Pons (tissue), 1 donor: Measurements from ENCODE around the gene DPP6.

Experiments
- DNase-seq: peaks from one replicate; pipeline ENCODE4 v3.0.0-alpha.2; 2016; ENCODE audit warnings: low spot score

The DPP6 gene

DNA sequence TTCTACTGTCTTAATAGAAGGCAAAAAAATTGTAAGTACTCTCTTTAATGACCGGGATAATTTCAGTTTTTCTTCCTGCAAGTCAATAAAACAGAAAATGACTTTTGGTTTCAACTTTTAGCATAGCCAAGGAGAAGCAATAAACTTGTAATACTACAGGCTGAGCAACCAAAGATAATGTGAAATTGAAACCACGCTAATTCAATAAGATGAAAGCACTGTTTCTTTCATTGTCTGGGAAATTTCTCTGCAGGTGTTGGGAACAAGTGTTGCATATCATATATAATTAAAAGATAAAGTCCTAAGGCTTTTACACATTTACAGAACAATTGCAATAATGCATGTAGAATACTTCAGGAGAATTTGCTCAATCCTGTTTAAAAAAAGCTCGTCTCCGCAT is 488.4 kb downstream of the DPP6 start:
- DNase-seq: no peak

DNA sequence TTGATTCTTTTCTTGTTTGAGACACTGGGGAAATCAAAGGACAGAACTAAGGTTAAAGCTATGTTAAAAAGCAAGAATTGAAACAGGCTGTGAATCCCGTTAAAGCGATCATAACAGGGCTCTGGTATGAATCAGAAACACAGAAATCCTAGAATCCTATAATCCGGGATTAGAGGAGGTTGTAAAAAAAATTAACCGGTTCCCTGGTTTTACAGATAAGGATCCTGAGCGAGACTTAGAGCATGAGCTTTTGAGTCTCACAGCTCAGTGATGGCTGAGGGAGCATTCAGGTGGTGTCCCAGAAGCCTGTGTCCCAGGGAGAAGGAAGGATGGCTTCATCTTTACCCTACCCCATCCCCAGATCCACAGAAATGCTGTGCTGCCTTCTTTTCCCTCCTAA is 489.4 kb downstream of the DPP6 start:
- no peak for DNase-seq

- peak; percentile 38 for DNase-seq
Observed at GRCh38 chr7:154546946-154547587, 494.9 kb downstream of the DPP6 start.

- no peak for DNase-seq
Observed at GRCh38 chr7:154553711-154554265, 501.6 kb downstream of the DPP6 start.

GRCh38 chr7:154559454-154559853 is 507.3 kb downstream of the DPP6 start:
- no peak for DNase-seq

DNA sequence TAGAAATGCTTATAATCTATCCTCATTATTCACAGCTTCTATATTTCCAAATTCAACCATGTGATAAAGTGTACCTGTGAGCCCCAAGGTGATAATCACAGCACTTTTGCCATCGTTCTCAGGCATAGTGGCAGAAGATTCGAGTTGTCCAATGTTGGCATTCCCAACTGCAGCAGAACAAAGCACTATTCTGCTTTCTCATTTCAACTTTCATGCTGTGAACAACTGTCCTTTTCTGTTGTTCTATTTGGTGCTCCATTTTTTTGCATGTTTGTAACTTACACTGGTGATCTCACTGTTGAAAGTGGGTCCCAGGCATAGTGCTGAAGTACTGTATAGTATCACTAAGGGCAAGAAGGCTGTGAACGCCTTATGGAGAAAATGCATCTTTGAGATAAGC is 512.5 kb downstream of the DPP6 start:
- peak; percentile 70 for DNase-seq

DNA sequence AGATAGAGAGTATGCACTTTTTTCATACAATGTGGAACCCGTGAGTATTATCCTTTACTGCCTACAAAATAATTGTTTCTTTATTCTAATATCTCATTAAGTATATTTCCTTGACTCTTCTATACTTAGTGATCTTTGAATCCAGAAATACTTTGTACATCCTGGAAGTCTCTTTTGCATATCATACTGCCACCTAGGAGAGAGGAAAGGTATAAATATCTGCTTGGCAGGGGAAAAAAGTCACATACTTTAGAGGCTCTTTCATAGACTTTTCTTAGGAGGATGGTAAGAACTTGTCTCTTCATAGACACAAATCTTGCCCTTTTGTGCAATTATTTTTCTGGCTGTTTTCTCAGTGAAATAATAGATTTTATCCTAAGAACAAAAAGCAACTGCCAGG is 514.7 kb downstream of the DPP6 start:
- no peak for DNase-seq

DNA sequence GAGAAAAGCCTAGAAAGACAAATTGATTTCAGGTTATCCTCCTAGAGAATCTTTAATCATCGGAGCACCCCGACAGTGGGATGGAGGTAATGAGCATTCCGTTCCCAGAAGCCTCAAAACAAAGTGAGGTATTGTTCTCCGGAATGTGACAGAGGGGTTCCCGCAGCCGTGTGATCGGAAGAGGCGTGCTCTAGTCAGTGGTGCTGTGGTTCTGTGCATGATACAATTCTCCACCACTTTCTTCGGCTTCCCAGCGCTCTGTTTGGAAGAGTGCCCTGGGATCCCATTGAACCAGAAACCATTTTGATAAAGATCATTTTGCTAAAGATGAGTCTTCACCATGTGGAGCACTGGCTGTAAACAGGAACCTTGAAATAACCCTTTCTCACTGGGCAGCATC is 516.1 kb downstream of the DPP6 start:
- DNase-seq: peak; percentile 65

- DNase-seq: no peak
Observed at GRCh38 chr7:154569916-154570315, 517.7 kb downstream of the DPP6 start.

DNA sequence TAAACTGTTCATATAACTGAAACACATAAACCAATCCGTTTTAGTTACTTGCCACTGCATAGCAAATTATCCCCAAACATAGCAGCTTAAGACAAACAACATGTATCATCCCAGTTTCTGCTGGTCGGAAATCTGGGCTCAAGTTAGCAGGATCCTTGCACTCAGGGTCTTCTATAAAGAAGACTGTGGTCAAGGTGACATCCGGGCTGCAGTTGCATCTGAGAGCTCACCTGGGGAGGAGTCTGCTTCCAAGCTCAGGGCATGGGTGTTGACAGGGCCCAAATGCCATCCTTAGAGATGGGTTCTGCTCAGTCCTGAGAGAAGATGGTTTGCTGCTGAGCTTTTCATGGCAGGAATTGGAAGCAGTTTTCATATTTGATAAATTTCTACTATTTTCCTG is 519.6 kb downstream of the DPP6 start:
- no peak for DNase-seq

DNA sequence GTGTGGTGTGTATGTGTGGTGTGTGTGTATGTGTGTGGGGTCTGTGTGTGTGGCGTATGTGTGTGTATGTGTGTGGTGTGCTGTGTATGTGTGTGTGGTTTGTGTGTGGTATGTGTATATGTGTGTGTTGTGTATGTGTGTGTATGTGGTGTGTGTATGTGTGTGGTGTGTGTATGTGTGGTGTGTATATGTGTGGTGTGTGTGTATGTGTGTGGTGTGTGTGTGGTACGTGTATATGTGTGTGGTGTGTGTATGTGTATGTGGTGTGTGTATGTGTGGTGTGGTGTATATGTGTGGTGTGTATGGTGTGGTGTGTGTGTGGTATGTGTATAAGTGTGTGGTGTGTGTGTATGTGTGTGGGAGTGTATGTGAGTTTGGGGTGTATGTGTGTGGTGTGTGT is 522.0 kb downstream of the DPP6 start:
- no peak for DNase-seq

GRCh38 chr7:154575497-154575896 is 523.3 kb downstream of the DPP6 start:
- DNase-seq: no peak

GRCh38 chr7:154576604-154577003 is 524.4 kb downstream of the DPP6 start:
- DNase-seq: no peak

- DNase-seq: no peak
Observed at GRCh38 chr7:154577141-154577873, 525.1 kb downstream of the DPP6 start.

GRCh38 chr7:154578336-154578735 is 526.1 kb downstream of the DPP6 start:
- no peak for DNase-seq

GRCh38 chr7:154579711-154580110 is 527.5 kb downstream of the DPP6 start:
- no peak for DNase-seq

- DNase-seq: peak; percentile 7
Observed at GRCh38 chr7:154581251-154581890, 529.2 kb downstream of the DPP6 start.

DNA sequence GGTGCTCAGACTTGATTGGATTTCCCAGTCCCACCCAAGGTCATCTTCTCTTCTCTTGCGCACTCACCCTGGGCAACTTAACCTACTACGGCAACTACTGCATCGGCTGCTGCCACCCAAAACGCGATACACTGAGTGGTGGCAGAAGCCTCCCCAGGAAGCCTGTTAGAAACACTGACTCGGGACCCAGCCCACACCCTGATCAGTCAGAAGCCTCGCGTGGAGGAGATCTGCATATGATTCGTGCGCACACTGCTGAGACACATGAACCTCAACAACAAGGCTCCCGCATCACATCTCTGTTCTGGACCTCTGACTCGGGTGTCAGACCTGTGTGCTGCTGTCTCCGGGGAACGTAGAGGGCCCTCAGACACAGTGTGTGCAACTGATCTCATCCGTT is 531.3 kb downstream of the DPP6 start:
- no peak for DNase-seq

- peak; percentile 74 for DNase-seq
Observed at GRCh38 chr7:154584352-154585252, 532.4 kb downstream of the DPP6 start.

DNA sequence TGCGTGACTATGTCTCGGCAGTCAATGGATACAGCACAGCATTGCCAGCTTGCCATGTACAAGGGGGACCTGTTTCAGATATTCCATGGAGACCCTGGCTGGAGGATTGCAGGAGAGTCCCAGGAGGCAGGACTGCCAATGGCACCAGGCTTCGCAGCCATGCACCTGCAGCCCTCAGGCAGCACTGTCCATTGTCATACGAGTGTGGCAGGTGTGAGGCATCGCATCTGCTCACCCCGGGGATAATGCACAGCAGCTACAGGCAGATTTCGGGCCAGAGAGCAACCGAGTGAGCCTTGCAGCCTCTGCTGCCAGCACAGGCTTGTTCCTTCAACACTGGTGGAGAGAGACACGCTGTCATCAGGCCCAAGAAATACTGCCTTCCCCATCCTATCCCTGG is 535.6 kb downstream of the DPP6 start:
- DNase-seq: peak; percentile 8

- DNase-seq: peak; percentile 80
Observed at GRCh38 chr7:154591544-154591943, 539.3 kb downstream of the DPP6 start.

- no peak for DNase-seq
Observed at GRCh38 chr7:154592388-154592787, 540.2 kb downstream of the DPP6 start.
